Ovary (tissue), 9 donors: Measurements from ENCODE around the gene POP4. TPM values are rescaled to one million over a fixed set of nuclear protein-coding genes. Genes with fewer than 3 reads are reported as not detected.

Experiments
- DNase-seq, 5 donors: peaks; one replicate each; pipeline ENCODE4 v3.0.0-alpha.2; 2019 to 2020
- H3K27ac ChIP-seq, 2 donors: fragments of 200-600 bp; one replicate each; pipeline versions ENCODE4 v1.5.1 to v1.8.0; 2019 to 2022
- H3K27me3 ChIP-seq: fragments of 200-600 bp; one replicate; pipeline ENCODE4 v1.8.0; 2022
- H3K36me3 ChIP-seq: fragments of 200-600 bp; sonication (generic); one replicate; pipeline ENCODE4 v1.5.1; 2019
- H3K4me1 ChIP-seq: one replicate; pipeline ENCODE4 v1.8.1; 2013; ENCODE audit warnings: mild to moderate bottlenecking, moderate library complexity; ENCODE audit not compliant: insufficient read depth
- H3K4me3 ChIP-seq: fragments of 200-600 bp; sonication (generic); one replicate; pipeline ENCODE4 v1.5.1; 2017
- H3K9me3 ChIP-seq, 2 donors: fragments of 200-600 bp in 1 of 2; sonication (generic) in 1 of 2; one replicate each; pipeline versions ENCODE4 v1.5.1 to v1.8.1; 2013 to 2019; ENCODE audit warnings: mild to moderate bottlenecking in 1 of 2, moderate library complexity in 1 of 2
- EP300 ChIP-seq: sonication (generic); formaldehyde crosslinking; IDR thresholded peaks from one replicate; pipeline ENCODE4 v1.6.1; 2017; ENCODE audit warnings: antibody characterized with exemption
- POLR2A ChIP-seq: fragments of 450-650 bp; IDR thresholded peaks from one replicate; pipeline ENCODE4 v1.6.1; 2017; ENCODE audit warnings: antibody characterized with exemption, mild to moderate bottlenecking, moderate library complexity
- WGBS, 3 donors: extraction: QIAGEN DNeasy Blood & Tissue Kit in 1 of 3; methylation state at CpG; one replicate each; pipeline versions ENCODE4 v1.1.5 to v1.1.7; 2013 to 2017; 5-methylcytosine and 5-hydroxymethylcytosine counted together
- intact Hi-C, 4 donors: fragments of 100-400 bp; cut with DNase I; formaldehyde crosslinking; loops; one replicate each; pipeline versions ENCODE4 v1.11.0 to v1.15.1; 2022 to 2023
- polyA plus RNA-seq, 2 donors: library from polyadenylated mRNA; stranded (reverse); fragments of 200-250 nt in 1 of 2; fragments of 350-450 nt in 1 of 2; fragmentation: Illumina TruSeq in 1 of 2; extraction: RNeasy Lipid Tissue Mini Kit (QIAGEN cat#74804) in 1 of 2; gene quantifications; one replicate each; pipeline ENCODE4 v1.2.3, GENCODE V29; 2013 to 2014
- total RNA-seq, 7 donors: library from RNA; depleted of rRNA in 2 of 7; stranded (reverse); fragments of >200 nt in 2 of 7; fragmentation: NEBNext Ultra II Directional in 3 of 7; extraction: Animal tissue kit (Norgen Biotek cat#: 25700) in 3 of 7; gene quantifications; one replicate each; pipeline versions ENCODE4 v1.1.0 to v1.2.4, GENCODE V29; 2016 to 2023
- TF ChIP-seq, protein P1 (sequence below), 3 donors: fragments of 450-650 bp in 2 of 3; fragments of 200-600 bp in 1 of 3; IDR thresholded peaks; one replicate each; pipeline versions ENCODE4 v1.5.1 to v1.8.0; 2016 to 2022; ENCODE audit warnings: antibody characterized with exemption in 3 of 3, mild to moderate bottlenecking in 1 of 3
- donor health status: DM: no; HTN: no; CAD: no; lungs with moderate emphysema.
- donor health status: DM: no; HTN: no; CAD: no.
- donor health status: Bipolar disorder and iron deficiency.
- donor health status: DM: yes; HTN: yes; CAD: no.
- donor health status: DM: no; HTN: no; CAD: no.
- donor health status: DM: yes; HTN: yes; CAD: no.

Gene POP4
- total and polyA plus RNA-seq, 9 donors, result 32.9 to 92.9 (median 38.9) TPM

DNA sequence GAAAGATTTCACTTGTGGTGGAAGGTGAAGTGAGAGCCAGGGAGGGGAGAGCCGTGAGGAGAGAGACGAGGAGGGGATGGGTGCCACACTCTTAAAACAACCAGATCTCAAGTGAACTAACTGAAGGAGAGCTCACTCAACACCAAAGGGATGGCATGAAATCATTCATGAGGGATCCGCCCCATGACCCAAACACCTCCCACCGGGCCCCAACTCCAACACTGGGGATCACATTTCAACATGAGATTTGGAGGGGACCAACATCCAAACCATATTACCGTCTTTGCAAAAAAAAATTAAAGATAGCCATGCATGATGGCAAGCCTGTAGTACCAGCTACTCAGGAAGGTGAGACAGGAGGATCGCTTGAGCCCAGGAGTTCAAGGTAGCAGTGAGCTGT lies 34.9 kb upstream of the POP4 start:
- Histone ChIP-seq H3K36me3 (no peaks in the 10 kb centered on the region), H3K27ac (no peak overlapping the region), H3K4me3 (no peak overlapping the region), H3K9me3 (no peaks in the 10 kb centered on the region), H3K27me3 (no peaks in the 10 kb centered on the region), H3K4me1 (no peaks in the 10 kb centered on the region)
- no peak for DNase-seq
- intact Hi-C loops, result no loop called here
- TF ChIP-seq EP300, result no peak
- TF ChIP-seq POLR2A, result no peak
- TF ChIP-seq, protein P1, sequence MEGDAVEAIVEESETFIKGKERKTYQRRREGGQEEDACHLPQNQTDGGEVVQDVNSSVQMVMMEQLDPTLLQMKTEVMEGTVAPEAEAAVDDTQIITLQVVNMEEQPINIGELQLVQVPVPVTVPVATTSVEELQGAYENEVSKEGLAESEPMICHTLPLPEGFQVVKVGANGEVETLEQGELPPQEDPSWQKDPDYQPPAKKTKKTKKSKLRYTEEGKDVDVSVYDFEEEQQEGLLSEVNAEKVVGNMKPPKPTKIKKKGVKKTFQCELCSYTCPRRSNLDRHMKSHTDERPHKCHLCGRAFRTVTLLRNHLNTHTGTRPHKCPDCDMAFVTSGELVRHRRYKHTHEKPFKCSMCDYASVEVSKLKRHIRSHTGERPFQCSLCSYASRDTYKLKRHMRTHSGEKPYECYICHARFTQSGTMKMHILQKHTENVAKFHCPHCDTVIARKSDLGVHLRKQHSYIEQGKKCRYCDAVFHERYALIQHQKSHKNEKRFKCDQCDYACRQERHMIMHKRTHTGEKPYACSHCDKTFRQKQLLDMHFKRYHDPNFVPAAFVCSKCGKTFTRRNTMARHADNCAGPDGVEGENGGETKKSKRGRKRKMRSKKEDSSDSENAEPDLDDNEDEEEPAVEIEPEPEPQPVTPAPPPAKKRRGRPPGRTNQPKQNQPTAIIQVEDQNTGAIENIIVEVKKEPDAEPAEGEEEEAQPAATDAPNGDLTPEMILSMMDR (IDR thresholded peaks at IDR 0.05), result no peak
- 68 to 73% (median 71%) methylated on average over 6 of the region's 6 CpGs for WGBS, 3 donors

DNA sequence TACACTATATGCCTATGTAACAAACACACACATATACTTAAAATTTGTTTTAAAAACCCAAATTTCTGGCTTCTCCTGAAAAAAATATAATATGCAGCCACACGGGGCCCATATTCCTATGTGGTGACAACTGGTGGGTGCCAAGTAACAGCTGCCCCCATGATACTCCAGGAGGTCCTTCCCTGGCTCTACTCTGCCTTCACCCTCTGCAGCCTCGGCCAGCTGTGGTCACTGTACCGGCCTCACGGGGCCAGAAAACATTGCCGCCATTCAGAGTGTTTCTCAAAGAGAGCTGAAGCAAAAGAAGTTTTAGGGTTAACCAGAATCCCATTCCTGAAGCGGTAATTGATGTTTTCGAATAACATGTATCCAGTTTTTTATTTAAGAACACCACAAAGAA lies 32.6 kb upstream of the POP4 start:
- Histone ChIP-seq H3K36me3 (no peaks in the 10 kb centered on the region), H3K4me3 (no peak overlapping the region), H3K27ac (no peak overlapping the region), H3K4me1 (no peaks in the 10 kb centered on the region), H3K9me3 (no peaks in the 10 kb centered on the region), H3K27me3 (no peaks in the 10 kb centered on the region)
- TF ChIP-seq, protein P1 (IDR thresholded peaks at IDR 0.05), result no peak
- TF ChIP-seq POLR2A (no peak), EP300 (no peak)
- intact Hi-C loops, result no loop called here
- DNase-seq, result no peak
- 14 to 32% (median 25%) methylated on average over 7 of the region's 7 CpGs for WGBS, 3 donors

DNA sequence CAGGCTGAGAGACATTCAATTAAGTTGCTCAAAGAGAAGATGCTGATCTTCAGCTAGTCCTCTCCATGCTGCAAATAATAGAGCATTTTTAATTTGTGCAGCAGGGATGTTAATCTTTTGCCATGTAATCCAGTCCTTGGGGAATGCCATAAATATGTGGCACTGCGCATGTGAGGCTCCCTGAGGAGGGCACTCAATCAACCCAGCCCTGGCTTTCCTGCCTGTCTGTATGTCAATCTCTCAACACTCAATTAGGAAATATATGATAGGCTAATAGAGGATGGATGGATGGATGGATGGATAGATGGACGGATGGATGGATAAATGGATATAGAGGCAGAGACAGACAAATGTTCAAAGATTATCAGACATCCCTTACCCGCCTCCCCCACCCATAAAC lies 31.6 kb upstream of the POP4 start:
- 22 to 35% (median 29%) methylated on average over 3 of the region's 3 CpGs for WGBS, 3 donors
- Histone ChIP-seq H3K9me3 (no peaks in the 10 kb centered on the region), H3K36me3 (no peaks in the 10 kb centered on the region), H3K4me3 (no peak overlapping the region), H3K27me3 (no peaks in the 10 kb centered on the region), H3K4me1 (no peaks in the 10 kb centered on the region), H3K27ac (no peak overlapping the region)
- TF ChIP-seq POLR2A, result no peak
- TF ChIP-seq, protein P1 (IDR thresholded peaks at IDR 0.05), result no peak
- TF ChIP-seq EP300, result no peak
- intact Hi-C loops, result no loop called here
- no peak for DNase-seq

DNA sequence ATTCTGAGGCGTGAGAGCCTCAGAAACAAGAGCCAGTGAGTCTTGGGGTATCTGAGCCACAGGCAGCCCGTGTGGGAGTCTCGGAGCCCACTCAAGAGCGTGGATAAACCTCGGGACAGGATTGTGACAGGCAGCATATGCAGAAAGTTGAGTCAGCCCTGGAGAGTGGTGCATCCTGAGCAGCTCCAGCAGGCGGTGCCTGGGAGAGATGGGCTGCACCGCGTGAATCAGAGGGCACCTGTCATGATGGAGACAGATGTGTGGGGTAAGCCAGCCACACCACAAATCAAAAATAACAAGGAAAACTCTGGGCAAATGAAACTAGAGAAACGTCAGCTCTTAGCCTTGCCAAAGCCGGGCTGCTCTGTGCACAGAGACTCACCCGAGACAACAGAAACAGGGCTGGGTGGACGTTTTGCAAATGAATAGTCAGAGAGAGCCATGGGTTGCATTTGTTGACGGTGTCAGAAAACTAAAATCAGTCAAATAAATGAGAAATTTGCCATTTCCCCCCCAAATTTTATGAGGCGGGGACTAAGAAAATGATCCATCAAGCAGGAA lies 30.0 kb upstream of the POP4 start:
- no peak overlapping the region for H3K4me3 ChIP-seq
- H3K36me3 ChIP-seq, result no peaks in the 10 kb centered on the region
- TF ChIP-seq, protein P1 (IDR thresholded peaks at IDR 0.05), result no peak
- no peak for TF ChIP-seq POLR2A
- TF ChIP-seq EP300, result no peak
- H3K27ac ChIP-seq, result no peak overlapping the region
- DNase-seq, result no peak
- intact Hi-C loops, result no loop called here
- H3K27me3 ChIP-seq, result no peaks in the 10 kb centered on the region
- no peaks in the 10 kb centered on the region for H3K9me3 ChIP-seq
- no peaks in the 10 kb centered on the region for H3K4me1 ChIP-seq
- 11 to 14% (median 13%) methylated on average over 14 of the region's 14 CpGs for WGBS, 3 donors
